ENCODE data around the gene PKNOX2. TPM values are rescaled to one million over a fixed set of nuclear protein-coding genes. Genes with fewer than 3 reads are reported as not detected.

PKNOX2 gene
- total RNA-seq, 1 donor from 2014 or later, result not detected

- no peak for DNase-seq (ENCODE audit: low read depth)
These were observed 173.6 kb downstream of the PKNOX2 start for GRCh38 chr11:125337836-125338834.

DNA sequence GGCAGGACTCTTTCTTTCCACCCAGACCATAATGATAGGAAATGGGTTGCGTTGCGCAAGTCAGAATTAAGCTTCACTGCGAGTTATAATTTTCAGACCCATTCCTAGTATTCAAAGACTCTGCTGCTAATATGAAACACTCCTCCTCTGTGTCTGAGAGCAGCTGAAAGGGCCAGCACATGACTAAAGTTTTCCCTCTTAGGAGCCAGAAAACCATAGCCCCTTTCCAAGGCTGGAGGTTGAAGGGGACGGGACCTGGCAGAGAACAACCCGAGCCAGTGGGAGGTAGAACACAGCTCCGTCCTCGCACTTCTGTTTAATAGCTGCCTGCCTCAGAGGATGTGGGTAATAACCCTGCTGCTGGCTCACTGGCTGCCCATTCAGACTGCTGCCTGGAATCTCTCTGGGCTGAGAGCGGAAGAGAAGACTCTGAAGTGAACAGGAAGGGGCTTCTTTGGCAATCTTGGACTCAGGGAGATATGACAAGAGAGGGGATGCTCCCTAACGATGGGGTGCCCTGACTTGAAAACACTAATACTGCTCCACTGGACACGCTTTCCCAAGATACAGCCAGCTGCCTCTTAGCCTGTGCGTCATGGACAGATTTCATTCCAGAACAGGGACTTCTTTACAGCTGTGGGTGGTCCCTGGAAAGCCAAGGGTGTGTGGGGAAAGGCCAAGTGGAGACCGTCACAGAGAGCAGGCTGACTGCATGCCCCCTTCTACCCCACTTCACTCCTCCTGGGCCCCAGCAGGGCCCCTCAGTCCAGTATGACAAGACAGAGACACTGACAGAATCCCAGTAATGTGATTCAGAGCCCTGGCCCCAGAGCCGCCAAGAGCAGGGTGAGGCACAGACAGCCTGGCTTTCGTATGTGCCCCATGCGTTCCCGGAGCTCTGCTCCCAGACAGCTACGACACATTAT is 174.6 kb downstream of the PKNOX2 start:
- no peak for DNase-seq (ENCODE audit: low read depth)

DNA sequence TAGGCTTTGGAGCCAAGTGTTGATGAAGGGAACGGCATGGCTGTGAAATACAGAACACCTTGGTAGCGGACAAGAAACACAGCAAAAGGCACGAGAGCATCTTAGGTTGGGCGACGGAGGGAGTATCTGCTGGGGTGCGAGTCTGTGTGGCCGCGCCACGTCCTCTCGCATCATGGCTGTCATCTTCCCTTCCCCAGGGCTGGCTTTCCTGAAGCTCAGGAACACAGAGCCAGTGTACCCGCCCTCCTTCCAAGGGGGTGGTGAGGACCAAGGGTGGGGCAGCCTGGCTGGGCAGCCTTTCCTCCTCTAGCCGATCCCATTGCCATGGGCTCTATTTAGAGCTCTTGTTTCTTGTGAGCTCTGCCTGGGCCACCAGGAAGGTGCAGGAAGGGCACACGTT is 177.1 kb downstream of the PKNOX2 start:
- no peak for DNase-seq (ENCODE audit: low read depth)

DNA sequence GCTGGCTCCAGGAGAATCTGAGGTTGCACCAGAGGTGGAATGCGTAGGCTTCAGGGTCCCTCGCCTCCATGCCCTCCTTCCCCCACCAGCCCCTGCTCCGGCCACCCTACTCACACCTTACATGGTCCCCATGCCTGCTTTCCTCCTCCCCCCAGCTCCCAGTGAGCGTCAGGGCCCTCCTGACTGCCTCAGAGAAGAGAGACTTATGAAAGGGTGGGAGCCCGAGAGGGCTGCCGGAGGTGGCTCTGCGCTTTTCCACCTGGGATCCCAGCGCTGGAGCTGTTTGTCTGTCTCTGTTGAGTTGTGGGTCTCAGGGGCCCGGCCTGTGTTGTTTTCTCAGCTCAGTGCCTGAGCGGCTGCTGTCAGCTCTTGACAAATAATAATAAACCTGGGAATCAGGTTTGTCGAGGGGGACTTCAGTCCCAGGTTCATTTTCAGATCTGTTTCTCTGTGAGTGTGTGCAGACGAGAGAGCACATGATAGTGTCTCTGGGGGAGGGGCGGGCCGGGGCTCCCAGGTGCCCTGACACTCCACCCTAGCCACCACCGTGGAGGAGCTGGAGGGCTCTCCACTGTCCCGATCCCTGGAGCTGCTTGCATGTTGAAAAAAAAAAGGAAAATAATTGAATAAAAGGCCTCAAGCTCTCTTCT is 177.9 kb downstream of the PKNOX2 start:
- DNase-seq (ENCODE audit: low read depth), result no peak

DNA sequence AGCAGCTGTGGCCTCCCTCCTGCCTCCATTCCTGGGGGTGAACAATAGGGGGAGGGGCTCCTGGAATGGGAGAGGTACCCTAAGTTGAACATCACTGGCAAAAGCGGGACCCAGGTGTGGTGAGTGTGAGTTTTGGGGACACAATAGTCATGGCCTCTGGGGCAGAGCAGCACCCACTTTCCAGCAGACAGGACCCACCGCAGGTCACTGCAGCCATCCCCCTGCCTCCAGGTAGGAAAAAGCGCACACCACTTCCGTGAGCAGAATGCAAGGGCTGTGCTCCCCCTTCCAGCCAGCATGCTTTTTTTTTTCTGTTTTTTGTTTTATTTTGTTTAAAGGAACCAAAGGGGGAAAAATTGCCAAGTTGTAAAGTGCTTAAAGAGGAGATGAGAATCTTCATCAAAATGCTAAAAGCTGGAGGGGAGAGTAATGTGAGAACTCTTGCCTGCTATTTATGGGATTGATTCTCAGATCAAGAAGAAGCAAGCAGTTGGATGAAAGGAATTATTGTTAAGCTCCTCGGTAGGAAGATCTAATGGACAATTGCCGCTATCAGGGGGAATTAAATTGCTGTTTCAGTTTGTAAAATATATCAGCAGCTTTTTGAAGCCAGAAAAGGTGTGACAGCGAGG is 178.7 kb downstream of the PKNOX2 start:
- no peak for DNase-seq (ENCODE audit: low read depth)

GRCh38 chr11:125343718-125344131 is 179.2 kb downstream of the PKNOX2 start:
- no peak for DNase-seq (ENCODE audit: low read depth)

DNA sequence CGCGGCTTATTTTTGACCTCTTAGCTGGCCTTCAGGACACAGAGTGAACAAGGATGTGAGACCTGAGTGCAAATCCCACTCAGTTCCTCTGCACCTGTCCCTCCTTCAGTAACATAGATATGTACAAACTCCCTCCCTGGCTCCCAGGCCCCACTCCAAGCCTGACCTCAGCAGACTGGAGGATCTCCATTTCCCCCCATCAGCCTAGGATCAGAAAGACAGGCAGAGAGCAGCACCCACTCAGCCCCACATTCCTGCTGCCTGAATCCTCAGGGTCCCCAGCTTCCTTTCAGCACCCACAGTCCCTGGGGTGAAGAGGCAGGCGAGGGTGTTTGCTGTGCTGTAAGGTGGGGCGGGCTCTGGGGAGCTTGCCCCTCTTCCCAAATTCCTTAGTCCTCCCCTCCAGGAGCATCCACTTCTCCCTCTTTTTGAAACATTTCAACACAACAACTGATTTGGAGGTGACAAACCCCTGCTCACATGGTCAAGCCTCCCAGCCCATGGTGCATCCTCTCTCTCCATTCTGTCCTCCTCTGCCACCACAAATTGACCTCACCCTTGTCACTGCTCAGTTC is 180.4 kb downstream of the PKNOX2 start:
- DNase-seq (ENCODE audit: low read depth), result no peak

DNA sequence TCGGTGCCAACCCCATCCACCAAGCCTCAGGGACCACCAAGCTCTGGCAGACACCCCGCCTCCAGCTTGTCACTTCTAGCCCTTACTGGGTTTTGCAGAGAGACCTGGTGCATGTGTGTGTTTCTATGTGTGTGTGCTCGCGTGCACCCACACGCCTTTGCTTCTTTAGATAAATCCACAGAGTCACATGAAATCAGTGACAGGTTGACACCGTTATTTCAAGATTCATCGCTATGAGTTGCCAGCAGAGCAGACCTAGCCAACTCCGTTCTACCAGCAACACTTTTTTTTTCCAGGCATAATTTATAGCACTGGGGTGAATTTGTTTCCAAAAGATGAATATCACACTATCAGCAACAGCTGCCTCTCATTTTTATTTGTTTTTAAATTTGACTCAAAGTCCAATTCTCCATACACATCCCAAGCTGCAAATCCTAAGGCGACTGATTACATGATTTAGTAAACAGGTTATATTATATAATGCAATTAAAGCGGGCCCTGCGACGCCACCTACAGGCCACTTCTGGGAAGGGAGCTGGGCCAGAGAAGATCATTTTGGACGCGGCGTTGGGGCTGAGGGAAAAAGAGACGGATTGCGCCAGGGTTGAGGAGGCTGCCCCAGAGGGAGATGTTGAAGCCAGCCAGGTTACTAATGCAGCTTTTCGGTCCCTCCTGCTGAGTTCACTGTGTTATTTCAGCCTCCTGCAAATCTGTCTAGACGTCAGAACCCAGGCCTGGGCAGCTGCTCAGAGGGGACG is 181.0 kb downstream of the PKNOX2 start:
- peak; percentile 10 for DNase-seq (ENCODE audit: low read depth)

GRCh38 chr11:125346179-125346530 is 181.6 kb downstream of the PKNOX2 start:
- no peak for DNase-seq (ENCODE audit: low read depth)

- DNase-seq (ENCODE audit: low read depth), result no peak
These were observed 182.2 kb downstream of the PKNOX2 start for GRCh38 chr11:125346565-125347260.

GRCh38 chr11:125347261-125347585 is 182.7 kb downstream of the PKNOX2 start:
- DNase-seq (ENCODE audit: low read depth), result no peak

GRCh38 chr11:125348141-125348651 is 183.6 kb downstream of the PKNOX2 start:
- DNase-seq (ENCODE audit: low read depth), result no peak

DNA sequence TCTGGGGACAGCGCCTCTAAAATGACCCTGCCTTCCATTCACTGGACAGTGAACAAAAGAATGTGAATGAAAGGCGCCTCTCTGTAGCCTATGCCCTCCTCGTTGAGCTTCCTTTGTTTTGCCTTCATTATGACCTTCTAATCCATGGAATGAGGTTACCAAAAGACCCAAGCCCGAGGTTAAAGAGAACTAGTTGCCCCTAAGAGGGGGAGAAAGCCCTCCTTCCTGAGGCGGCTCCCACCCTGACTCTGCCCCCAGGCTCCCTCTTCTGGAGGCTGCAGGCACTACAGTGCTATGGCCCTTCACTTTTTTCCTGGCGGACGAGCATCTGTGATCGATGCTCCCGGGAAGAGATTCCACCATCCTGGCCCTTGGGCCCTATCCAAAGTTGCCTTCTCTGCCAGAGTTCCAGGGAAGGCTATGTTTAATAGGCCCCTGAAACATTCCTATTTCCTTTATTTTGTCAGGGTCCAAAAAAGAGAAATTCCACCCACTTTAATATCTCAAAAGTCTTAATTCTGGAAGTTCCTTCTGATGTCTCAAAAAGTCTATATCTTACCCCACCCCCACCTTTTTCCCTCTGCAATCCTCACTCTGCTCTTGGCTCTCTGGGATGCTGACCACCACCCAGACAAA is 184.2 kb downstream of the PKNOX2 start:
- no peak for DNase-seq (ENCODE audit: low read depth)

GRCh38 chr11:125350206-125351032 is 185.9 kb downstream of the PKNOX2 start:
- no peak for DNase-seq (ENCODE audit: low read depth)

- DNase-seq (ENCODE audit: low read depth), result no peak
These were observed 186.7 kb downstream of the PKNOX2 start for GRCh38 chr11:125351033-125351867.

DNA sequence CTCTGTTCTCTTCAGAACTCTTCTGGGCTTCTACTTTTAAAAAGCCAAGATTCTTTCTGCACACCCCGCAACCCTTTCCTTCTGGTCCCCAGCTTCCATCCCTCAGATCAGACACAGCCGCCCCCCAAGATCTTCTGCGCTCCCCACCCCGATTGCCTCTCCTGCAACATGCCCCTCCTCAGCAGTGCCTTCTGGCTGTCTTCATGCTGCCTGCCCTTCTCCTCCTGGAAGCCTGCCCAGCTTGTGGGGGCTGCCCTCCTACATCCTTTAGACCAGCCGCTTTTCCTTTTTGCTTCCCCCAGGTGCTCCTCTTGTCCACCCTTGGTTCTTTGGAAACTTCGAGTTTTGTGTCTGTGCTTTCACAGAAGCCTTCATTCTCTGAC is 187.3 kb downstream of the PKNOX2 start:
- no peak for DNase-seq (ENCODE audit: low read depth)

DNA sequence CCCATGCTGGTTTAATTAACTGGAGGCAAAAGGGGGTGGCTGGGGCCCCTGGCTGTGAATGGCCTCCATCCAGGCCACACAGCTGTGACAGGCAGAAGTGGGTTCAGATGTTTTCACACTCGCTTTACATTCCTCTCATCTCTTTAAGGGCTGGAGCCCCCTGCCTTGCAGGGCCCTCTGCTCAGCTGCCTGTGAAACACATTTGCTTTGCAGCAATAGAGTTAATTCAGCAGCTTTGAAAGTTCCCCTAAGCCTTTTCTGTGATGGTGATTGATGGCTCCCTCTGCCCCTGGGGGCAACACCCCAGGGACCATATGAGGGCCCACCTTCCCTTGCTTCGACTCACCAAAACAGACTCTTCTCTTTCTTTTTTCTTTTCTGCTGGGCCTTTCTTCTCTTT is 192.2 kb downstream of the PKNOX2 start:
- no peak for DNase-seq (ENCODE audit: low read depth)
